ENCODE measurements around the gene TNIK. TPM values are rescaled to one million over a fixed set of nuclear protein-coding genes. Genes with fewer than 3 reads are reported as not detected.

The TNIK gene
- polyA plus RNA-seq, 1 of the 3 experiments (the other 2 are of a cell fraction) = 19.4 TPM

DNA sequence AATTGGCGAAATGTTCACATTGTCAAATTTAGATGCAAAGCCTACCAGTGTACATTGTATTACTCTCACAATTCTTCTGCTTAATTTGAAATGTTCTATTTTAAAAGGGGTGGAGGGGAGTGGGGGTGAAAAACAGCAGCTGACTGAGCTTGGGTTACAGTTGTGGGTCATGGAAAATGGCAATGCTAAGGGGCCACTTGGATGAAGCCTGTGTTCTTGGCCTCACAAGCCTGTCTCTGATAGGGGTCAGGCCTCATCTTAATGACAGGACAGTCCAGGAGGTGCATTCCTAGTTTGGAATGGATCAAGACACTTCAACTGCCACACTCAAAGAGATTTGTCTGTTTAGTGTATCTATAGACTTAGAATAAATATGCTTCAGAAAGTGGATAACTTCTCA, 158.2 kb downstream of the TNIK start (continued):
- TF ChIP-seq, protein P1, sequence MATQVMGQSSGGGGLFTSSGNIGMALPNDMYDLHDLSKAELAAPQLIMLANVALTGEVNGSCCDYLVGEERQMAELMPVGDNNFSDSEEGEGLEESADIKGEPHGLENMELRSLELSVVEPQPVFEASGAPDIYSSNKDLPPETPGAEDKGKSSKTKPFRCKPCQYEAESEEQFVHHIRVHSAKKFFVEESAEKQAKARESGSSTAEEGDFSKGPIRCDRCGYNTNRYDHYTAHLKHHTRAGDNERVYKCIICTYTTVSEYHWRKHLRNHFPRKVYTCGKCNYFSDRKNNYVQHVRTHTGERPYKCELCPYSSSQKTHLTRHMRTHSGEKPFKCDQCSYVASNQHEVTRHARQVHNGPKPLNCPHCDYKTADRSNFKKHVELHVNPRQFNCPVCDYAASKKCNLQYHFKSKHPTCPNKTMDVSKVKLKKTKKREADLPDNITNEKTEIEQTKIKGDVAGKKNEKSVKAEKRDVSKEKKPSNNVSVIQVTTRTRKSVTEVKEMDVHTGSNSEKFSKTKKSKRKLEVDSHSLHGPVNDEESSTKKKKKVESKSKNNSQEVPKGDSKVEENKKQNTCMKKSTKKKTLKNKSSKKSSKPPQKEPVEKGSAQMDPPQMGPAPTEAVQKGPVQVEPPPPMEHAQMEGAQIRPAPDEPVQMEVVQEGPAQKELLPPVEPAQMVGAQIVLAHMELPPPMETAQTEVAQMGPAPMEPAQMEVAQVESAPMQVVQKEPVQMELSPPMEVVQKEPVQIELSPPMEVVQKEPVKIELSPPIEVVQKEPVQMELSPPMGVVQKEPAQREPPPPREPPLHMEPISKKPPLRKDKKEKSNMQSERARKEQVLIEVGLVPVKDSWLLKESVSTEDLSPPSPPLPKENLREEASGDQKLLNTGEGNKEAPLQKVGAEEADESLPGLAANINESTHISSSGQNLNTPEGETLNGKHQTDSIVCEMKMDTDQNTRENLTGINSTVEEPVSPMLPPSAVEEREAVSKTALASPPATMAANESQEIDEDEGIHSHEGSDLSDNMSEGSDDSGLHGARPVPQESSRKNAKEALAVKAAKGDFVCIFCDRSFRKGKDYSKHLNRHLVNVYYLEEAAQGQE (IDR thresholded peaks at IDR 0.05; ENCODE audit: low read depth, low read length) = no peak

DNA sequence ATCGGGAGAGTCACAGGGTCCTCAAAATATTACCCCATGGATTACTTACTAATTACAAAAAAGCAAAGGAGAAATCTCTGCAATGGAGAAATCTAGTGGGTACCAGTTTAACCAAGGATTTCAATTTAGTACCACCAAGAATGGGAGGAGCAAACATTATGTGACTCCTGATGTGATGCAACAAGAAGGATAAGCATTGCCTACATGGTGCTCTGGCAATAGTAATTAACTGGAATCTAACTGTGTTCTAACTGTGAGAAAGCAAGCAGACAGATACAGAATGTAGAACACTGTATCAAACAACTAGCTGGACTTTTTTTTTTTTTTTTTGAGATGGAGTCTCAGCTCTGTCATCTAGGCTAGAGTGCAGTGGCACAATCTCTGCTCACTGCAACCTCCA, 159.2 kb downstream of the TNIK start:
- no peak overlapping the region for H3K9ac ChIP-seq
- peaks cover 10% of the 10 kb centered on the region for H3F3A ChIP-seq (replicated peaks; ENCODE audit: insufficient read depth)
- H3K27me3 ChIP-seq (ENCODE audit: insufficient read depth) = no peaks in the 10 kb centered on the region
- H2AFZ ChIP-seq (ENCODE audit: low read depth) = no peak overlapping the region
- H3K27ac ChIP-seq (ENCODE audit: low read depth in 2 of 2, low read length in 1 of 2) = no peak overlapping the region
- ChIA-PET POLR2A (no interaction called here), CTCF (no interaction called here)
- H3K4me3 ChIP-seq (ENCODE audit: low read depth in 2 of 2, low read length in 1 of 2) = no peak overlapping the region
- peaks cover 0 to 2% of the 10 kb centered on the region in 2 experiments; a peak in 2 of 4 replicates for H3K4me1 ChIP-seq (ENCODE audit: control insufficient read depth in 1 of 2, insufficient read depth in 2 of 2, low read depth in 1 of 2, low read length in 1 of 2)
- no peaks in the 10 kb centered on the region for H3K9me3 ChIP-seq
- H4K20me1 ChIP-seq (ENCODE audit: insufficient read depth) = no peaks in the 10 kb centered on the region
- H3K36me3 ChIP-seq (replicated peaks in 1 of 2; ENCODE audit: control insufficient read depth in 1 of 2, insufficient read depth in 2 of 2, low read length in 1 of 2) = no peaks in the 10 kb centered on the region
- no peaks in the 10 kb centered on the region for H3K9me2 ChIP-seq
- TF ChIP-seq, protein P2, sequence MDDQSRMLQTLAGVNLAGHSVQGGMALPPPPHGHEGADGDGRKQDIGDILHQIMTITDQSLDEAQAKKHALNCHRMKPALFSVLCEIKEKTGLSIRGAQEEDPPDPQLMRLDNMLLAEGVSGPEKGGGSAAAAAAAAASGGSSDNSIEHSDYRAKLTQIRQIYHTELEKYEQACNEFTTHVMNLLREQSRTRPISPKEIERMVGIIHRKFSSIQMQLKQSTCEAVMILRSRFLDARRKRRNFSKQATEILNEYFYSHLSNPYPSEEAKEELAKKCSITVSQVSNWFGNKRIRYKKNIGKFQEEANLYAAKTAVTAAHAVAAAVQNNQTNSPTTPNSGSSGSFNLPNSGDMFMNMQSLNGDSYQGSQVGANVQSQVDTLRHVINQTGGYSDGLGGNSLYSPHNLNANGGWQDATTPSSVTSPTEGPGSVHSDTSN (IDR thresholded peaks at IDR 0.05) = no peak
- TF ChIP-seq, protein P3, sequence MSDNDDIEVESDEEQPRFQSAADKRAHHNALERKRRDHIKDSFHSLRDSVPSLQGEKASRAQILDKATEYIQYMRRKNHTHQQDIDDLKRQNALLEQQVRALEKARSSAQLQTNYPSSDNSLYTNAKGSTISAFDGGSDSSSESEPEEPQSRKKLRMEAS (IDR thresholded peaks at IDR 0.05; ENCODE audit: low read depth) = no peak
- no peak for TF ChIP-seq JUND (IDR thresholded peaks at IDR 0.05)
- no peak for TF ChIP-seq GABPA (IDR thresholded peaks at IDR 0.05; ENCODE audit: low read depth)
- no peak for TF ChIP-seq EP300 (IDR thresholded peaks at IDR 0.05; ENCODE audit: borderline replicate concordance in 1 of 2, low read depth in 1 of 2, low read length in 1 of 2)
- no peak for TF ChIP-seq GATA2 (CRISPR knock-in tag; IDR thresholded peaks at IDR 0.05)
- no peak for TF ChIP-seq NFIC (IDR thresholded peaks at IDR 0.05; ENCODE audit: borderline replicate concordance)
- TF ChIP-seq FOSL2 (IDR thresholded peaks at IDR 0.05; ENCODE audit: borderline replicate concordance, low read depth) = no peak
- no peak for TF ChIP-seq SIN3A (IDR thresholded peaks at IDR 0.05; ENCODE audit: borderline replicate concordance, low read depth, low read length)
- no peak for TF ChIP-seq FOXM1 (IDR thresholded peaks at IDR 0.05; ENCODE audit: low read depth)
- no peak for TF ChIP-seq TEAD4 (IDR thresholded peaks at IDR 0.05; ENCODE audit: borderline replicate concordance, insufficient read depth)
- TF ChIP-seq FOXJ3 (CRISPR knock-in tag; IDR thresholded peaks at IDR 0.05) = no peak
- TF ChIP-seq RXRA (IDR thresholded peaks at IDR 0.05; ENCODE audit: borderline replicate concordance, low read depth) = no peak
- TF ChIP-seq, protein P4, sequence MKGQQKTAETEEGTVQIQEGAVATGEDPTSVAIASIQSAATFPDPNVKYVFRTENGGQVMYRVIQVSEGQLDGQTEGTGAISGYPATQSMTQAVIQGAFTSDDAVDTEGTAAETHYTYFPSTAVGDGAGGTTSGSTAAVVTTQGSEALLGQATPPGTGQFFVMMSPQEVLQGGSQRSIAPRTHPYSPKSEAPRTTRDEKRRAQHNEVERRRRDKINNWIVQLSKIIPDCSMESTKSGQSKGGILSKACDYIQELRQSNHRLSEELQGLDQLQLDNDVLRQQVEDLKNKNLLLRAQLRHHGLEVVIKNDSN (IDR thresholded peaks at IDR 0.05; ENCODE audit: borderline replicate concordance, low read depth) = no peak
- TF ChIP-seq, protein P5, sequence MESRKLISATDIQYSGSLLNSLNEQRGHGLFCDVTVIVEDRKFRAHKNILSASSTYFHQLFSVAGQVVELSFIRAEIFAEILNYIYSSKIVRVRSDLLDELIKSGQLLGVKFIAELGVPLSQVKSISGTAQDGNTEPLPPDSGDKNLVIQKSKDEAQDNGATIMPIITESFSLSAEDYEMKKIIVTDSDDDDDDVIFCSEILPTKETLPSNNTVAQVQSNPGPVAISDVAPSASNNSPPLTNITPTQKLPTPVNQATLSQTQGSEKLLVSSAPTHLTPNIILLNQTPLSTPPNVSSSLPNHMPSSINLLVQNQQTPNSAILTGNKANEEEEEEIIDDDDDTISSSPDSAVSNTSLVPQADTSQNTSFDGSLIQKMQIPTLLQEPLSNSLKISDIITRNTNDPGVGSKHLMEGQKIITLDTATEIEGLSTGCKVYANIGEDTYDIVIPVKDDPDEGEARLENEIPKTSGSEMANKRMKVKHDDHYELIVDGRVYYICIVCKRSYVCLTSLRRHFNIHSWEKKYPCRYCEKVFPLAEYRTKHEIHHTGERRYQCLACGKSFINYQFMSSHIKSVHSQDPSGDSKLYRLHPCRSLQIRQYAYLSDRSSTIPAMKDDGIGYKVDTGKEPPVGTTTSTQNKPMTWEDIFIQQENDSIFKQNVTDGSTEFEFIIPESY (IDR thresholded peaks at IDR 0.05; ENCODE audit: borderline replicate concordance, low read depth) = no peak
- no peak for TF ChIP-seq MXI1 (IDR thresholded peaks at IDR 0.05; ENCODE audit: low read depth, low read length)
- no peak for TF ChIP-seq NRF1 (IDR thresholded peaks at IDR 0.05; ENCODE audit: low read depth, low read length)
- no peak for TF ChIP-seq TCF12 (IDR thresholded peaks at IDR 0.05)
- no peak for TF ChIP-seq POLR2AphosphoS5 (IDR thresholded peaks at IDR 0.05; ENCODE audit: low read depth, low read length)
- H3K4me2 ChIP-seq = no peak overlapping the region
- no peak for DNase-seq
- WGBS (ENCODE audit: low lambda C conversion rate) = 96% methylated on average over 1 of the region's 1 CpG
- peaks cover 47% of the 10 kb centered on the region for H3K79me2 ChIP-seq (ENCODE audit: insufficient read depth)
